ENCODE results near the gene DHX35.
A peak's percentile ranks its signal among the peaks of the same experiment; 100 is the strongest.
"Not testable (repeated sequence)": the region's sequence is repeated elsewhere in the genome, so short reads cannot be mapped to it uniquely, and the experiment has no call there.

The DHX35 gene

GRCh38 chr20:38982291-38982690 lies 20.1 kb downstream of the DHX35 start:
- DNase-seq = no peak

- DNase-seq = no peak
These were observed 22.9 kb downstream of the DHX35 start for GRCh38 chr20:38985060-38985459.

DNA sequence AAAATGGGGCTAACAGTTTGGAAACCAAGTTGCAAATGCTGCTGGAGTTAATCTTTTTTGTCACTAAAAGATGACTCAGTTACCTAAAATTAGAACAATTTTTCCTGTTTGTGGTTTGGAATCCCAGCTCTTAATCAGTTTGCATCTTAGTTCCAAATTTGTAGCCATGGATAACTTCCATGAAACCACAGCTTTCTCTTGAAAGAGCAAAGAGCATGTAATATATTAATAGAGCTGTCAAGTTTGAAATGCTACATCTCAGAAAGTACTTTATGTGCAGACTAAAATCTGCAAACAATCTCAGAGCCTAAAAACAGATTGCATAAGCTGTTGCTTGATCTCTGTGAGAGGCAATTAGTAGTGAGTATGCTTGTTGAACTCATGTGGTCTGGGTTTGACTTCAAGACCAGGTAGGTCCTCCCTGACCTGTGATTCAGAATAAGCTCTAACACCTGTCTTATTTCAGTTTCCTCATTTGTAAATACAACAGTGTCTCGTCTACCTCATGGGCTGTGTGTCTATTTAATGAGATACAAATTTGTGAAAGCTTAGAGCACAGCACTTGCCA lies 23.5 kb downstream of the DHX35 start:
- no peak for DNase-seq

GRCh38 chr20:38986663-38987062 lies 24.5 kb downstream of the DHX35 start:
- DNase-seq = no peak

DNA sequence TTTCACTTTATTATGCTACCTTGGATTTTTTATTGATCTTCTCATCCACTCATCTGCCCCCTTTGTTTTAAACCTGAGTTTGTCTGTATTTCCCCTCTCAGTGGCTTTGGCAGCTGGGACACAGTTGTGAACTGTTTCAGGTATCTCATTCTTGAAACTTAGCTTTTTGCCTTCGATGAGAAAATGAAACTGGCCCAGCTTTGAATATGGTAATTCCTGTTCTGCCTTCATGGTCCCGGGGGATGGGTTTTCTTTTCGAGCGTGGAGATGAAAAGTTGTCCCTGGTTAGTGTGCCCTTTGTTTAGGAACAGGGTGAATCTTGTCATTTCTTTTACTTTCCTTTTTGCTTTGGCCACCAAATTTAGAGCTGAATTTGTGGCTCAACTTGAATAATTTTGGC lies 25.6 kb downstream of the DHX35 start:
- DNase-seq = no peak

GRCh38 chr20:38990728-38991127 lies 28.6 kb downstream of the DHX35 start:
- no peak for DNase-seq

- no peak for DNase-seq
These were observed 29.9 kb downstream of the DHX35 start for GRCh38 chr20:38991814-38992704.

- no peak for DNase-seq
These were observed 33.4 kb downstream of the DHX35 start for GRCh38 chr20:38995536-38996044.

- DNase-seq = not testable (repeated sequence)
These were observed 34.7 kb downstream of the DHX35 start for GRCh38 chr20:38996866-38997265.

- DNase-seq = peak; percentile 54
These were observed 35.5 kb downstream of the DHX35 start for GRCh38 chr20:38997622-38998021.

DNA sequence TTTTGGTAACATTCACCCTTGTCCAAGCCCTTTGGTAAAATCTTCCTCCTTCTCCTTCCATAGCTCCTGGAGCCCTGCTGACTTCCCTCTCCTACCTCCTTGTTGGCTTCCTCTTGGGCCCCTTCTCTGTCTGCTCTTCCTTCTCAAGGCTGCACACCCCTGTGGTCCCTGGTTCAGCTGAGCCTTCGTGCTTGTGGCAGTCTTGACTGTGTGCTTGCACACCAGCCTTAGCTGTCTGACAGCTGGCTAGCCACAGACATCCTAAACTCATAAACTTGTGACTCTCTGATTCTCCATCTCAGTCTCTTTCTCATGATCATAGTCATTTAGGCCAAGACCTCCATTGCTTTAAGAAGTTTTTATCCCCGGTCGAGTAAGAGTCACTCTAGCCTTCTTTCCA lies 37.1 kb downstream of the DHX35 start:
- no peak for DNase-seq

DNA sequence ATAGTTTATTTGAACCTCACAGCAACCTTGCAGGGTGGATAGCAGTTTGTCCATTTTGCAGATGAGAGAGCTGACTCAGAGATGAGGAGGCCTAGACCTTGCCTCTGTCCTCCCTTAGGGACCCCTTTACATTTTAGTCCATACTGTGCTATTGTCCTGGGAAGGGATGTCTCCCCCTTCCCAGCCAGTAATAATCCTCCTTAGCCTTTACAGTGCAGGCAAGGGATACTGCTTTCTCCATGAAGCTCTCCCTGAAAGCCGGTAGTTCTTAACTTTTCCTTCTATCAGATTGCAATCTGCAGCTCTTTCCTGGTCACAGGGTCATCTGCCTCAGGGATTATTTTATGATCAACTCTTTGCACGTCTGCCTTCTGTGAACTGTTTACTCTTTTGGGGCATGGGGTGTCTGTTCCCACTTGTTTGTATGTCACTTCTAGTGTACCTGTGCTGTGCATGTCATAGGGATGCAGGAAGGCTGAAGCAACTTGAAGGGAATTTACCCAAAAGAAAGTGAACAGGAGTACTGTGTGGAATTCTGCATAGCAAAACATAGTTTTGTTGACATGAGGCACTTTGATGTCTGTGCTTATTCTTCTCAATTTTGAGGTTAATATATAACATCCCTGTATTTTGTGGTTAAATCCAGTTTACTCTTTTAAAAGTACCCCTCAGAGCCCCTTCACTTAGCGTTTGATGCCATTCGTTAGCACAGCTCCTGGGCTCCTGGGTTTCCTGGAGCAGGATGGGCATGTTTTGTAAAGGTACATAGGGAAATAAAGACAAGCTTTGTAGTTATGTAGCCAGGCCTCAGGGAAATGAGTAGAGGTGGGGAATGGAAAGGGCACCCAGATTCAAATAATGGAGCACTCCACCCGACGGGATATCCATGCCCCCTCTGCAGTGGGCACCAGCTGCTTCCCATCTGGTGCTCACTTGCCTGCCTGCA lies 38.1 kb downstream of the DHX35 start:
- DNase-seq = no peak

GRCh38 chr20:39004508-39004907 lies 42.4 kb downstream of the DHX35 start:
- DNase-seq = no peak

GRCh38 chr20:39009348-39009747 lies 47.2 kb downstream of the DHX35 start:
- no peak for DNase-seq

- DNase-seq = no peak
These were observed 48.4 kb downstream of the DHX35 start for GRCh38 chr20:39010496-39010895.

- no peak for DNase-seq
These were observed 51.5 kb downstream of the DHX35 start for GRCh38 chr20:39013662-39014109.

- no peak for DNase-seq
These were observed 53.9 kb downstream of the DHX35 start for GRCh38 chr20:39016041-39016440.

DNA sequence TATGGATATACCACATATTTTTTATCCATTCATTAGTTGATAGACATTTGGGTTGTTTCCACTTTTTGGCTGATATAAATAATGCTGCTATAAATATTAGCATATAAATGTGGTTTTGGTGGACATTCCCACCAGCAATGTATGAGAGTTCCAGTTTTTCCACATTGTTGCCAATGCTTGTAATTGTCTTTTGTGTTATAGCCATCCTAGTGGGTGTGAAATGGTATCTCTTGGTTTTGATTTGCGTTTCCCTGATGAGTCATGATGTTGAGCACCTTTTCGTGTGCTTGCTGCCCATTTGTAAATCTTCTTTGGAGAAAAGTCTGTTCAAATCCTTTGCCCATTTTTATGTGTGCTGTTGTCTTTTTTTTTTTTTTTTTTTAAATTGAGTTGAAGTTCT lies 54.4 kb downstream of the DHX35 start:
- DNase-seq = no peak

DNA sequence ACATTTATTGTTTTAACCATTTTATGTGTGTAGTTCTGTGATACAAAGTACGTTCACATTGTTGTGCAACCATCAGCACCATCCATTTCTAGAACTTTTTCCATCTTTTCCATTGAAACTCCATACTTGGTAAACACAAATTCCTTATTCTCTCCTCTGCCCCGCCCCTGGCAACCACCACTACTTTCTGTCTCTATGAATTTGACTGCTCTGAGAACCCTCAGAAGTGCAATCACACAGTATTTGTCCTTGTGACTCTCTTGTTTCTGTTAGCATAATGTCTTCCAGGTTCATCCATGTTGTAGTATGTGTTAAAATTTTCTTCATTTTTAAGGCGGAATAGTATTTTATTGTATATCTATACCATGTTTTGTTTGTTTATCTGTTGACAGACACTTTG lies 56.9 kb downstream of the DHX35 start:
- no peak for DNase-seq

DNA sequence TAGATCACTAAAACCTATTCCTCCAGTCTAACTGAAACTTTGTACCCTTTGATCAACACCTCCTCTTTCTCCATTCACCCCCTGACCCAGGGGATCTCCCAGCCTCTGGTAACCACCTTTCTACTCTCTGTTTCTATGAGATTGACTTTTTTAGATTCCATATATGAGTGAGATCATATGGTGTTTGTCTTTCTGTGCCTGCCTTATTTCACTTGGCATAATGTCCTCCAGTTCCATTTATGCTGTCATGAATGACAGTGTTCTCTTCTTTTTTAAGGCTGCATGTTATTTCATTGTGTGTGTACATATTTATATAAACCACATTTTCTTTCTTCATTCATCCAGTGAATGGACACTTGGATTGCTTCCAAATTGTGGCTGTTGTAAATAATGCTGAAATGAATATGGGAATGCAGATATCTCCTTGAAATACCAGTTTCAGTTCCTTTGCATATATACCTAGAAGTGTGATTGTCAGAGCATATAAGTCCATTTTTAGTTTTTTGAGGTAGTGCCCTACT lies 57.7 kb downstream of the DHX35 start:
- DNase-seq = no peak

DNA sequence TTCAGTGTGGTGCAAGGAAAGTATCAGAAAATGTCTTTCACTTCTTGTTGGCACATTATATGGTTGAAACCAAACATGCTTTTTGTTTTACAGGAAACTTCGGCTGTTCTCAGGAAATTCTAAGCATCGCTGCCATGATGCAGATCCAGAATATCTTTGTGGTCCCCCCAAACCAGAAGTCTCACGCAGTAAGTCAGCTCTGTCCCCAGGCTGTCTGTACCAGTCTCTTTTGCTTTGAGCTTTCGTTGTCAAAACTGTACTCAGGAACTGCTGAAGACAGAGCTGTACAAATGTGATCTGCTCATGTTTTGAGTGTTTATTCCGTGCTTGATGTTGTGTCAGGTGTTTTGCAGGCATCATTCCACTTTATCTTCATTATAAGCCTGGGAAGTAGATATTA lies 59.6 kb downstream of the DHX35 start:
- no peak for DNase-seq

DNA sequence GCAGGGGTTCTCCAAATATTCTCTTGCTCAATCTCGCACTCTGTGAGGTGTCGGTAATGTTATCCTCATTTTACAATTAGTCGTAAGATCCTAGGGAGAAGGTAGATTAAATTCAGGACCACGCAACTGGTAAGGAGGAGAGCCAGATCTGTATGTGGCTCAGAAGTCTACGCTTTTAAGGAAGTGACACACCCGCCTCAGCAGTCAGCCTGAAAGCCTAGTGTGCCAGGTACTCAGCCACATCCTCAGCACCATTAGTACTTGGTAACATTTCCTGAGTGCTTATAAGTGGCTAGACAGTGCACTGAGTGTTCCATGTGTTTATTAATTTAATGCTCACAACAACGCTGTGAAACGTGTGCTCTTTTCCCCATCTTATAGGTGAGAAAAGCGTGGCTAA lies 63.7 kb downstream of the DHX35 start:
- DNase-seq = no peak

DNA sequence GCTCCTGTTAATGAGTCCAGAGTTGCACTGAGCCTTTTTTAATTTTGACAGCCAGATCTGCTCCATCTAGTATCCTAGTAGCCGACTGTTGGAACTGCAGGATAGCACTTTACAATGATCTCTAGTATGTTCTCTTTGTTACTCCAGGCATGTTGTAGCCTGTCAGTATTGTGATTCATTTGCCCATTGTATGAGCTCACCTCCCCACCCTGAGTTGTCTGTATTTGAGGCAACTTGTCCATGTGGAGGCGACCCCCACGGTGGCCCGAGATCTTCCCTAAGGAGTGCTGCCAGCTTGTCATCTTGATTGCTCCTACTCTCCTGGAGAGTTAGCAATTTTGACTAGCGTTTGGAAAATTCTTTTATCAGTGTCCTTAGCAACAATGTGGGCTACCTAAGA lies 67.2 kb downstream of the DHX35 start:
- DNase-seq = no peak
